ENCODE results near the gene DIP2C. TPM values are rescaled to one million over a fixed set of nuclear protein-coding genes. Genes with fewer than 3 reads are reported as not detected.
"Not testable (repeated sequence)": the region's sequence is repeated elsewhere in the genome, so short reads cannot be mapped to it uniquely, and the experiment has no call there.

Gene DIP2C
- total RNA-seq, 1 donor = 0.27 TPM

GRCh38 chr10:618229-618989, 71.1 kb downstream of the DIP2C start:
- DNase-seq (ENCODE audit: low read depth in 2 of 3, low spot score in 2 of 3) = no peak

- DNase-seq (ENCODE audit: low read depth in 2 of 3, low spot score in 2 of 3) = no peak
These were observed 72.0 kb downstream of the DIP2C start for GRCh38 chr10:617471-617870.

GRCh38 chr10:615583-616152, 73.8 kb downstream of the DIP2C start:
- DNase-seq (ENCODE audit: low read depth in 2 of 3, low spot score in 2 of 3) = no peak

- no peak for DNase-seq (ENCODE audit: low read depth in 2 of 3, low spot score in 2 of 3)
These were observed 74.5 kb downstream of the DIP2C start for GRCh38 chr10:614790-615582.

GRCh38 chr10:614139-614711, 75.2 kb downstream of the DIP2C start:
- DNase-seq (ENCODE audit: low read depth in 2 of 3, low spot score in 2 of 3) = no peak

- no peak for DNase-seq (ENCODE audit: low read depth in 2 of 3, low spot score in 2 of 3)
These were observed 76.0 kb downstream of the DIP2C start for GRCh38 chr10:613271-614138.

- no peak for DNase-seq (ENCODE audit: low read depth in 2 of 3, low spot score in 2 of 3)
These were observed 76.8 kb downstream of the DIP2C start for GRCh38 chr10:612696-613095.

- DNase-seq (ENCODE audit: low read depth in 2 of 3, low spot score in 2 of 3) = not testable (repeated sequence)
These were observed 78.7 kb downstream of the DIP2C start for GRCh38 chr10:610642-611305.

GRCh38 chr10:609868-610545, 79.5 kb downstream of the DIP2C start:
- DNase-seq (ENCODE audit: low read depth in 2 of 3, low spot score in 2 of 3) = no peak

GRCh38 chr10:609262-609658, 80.2 kb downstream of the DIP2C start:
- no peak for DNase-seq (ENCODE audit: low read depth in 2 of 3, low spot score in 2 of 3)

- DNase-seq (ENCODE audit: low read depth in 2 of 3, low spot score in 2 of 3) = no peak
These were observed 80.9 kb downstream of the DIP2C start for GRCh38 chr10:608331-609261.

- no peak for DNase-seq (ENCODE audit: low read depth in 2 of 3, low spot score in 2 of 3)
These were observed 81.8 kb downstream of the DIP2C start for GRCh38 chr10:607545-608185.

- no peak for DNase-seq (ENCODE audit: low read depth in 2 of 3, low spot score in 2 of 3)
These were observed 82.5 kb downstream of the DIP2C start for GRCh38 chr10:606762-607544.

- no peak for DNase-seq (ENCODE audit: low read depth in 2 of 3, low spot score in 2 of 3)
These were observed 83.7 kb downstream of the DIP2C start for GRCh38 chr10:605632-606325.

- no peak for DNase-seq (ENCODE audit: low read depth in 2 of 3, low spot score in 2 of 3)
These were observed 84.5 kb downstream of the DIP2C start for GRCh38 chr10:604716-605631.

All from hematopoietic multipotent progenitor cell (in vitro differentiated cells).